Mesenchymal stem cell (in vitro differentiated cells and primary cell): ENCODE measurements around the gene PRSS38. TPM values are rescaled to one million over a fixed set of nuclear protein-coding genes. Genes with fewer than 3 reads are reported as not detected.

Experiments
- DNase-seq: peaks from one replicate; pipeline ENCODE4 v3.0.0-alpha.2; 2013
- H2AFZ ChIP-seq: one replicate; pipeline ENCODE4 v1.6.1; 2013; ENCODE audit warnings: low read depth, mild to moderate bottlenecking, control low read depth, inconsistent platforms, low read length, moderate library complexity
- H2AK5ac ChIP-seq: 2 replicates; pipeline ENCODE4 v1.6.1; 2013; ENCODE audit warnings: low read length, moderate library complexity, mild to moderate bottlenecking, inconsistent platforms; ENCODE audit not compliant: severe bottlenecking
- H2BK120ac ChIP-seq: one replicate; pipeline ENCODE4 v1.6.1; 2013; ENCODE audit warnings: low read depth, mild to moderate bottlenecking, inconsistent platforms, low read length, moderate library complexity
- H2BK12ac ChIP-seq, 2 experiments: one replicate each; pipeline ENCODE4 v1.6.1; 2013; ENCODE audit warnings: inconsistent platforms in 2 of 2, low read length in 2 of 2, mild to moderate bottlenecking in 2 of 2, moderate library complexity in 2 of 2, control low read depth in 1 of 2
- H2BK15ac ChIP-seq: one replicate; pipeline ENCODE4 v1.6.1; 2013; ENCODE audit warnings: mild to moderate bottlenecking, low read depth, inconsistent platforms; ENCODE audit not compliant: poor library complexity, severe bottlenecking
- H2BK5ac ChIP-seq: 2 replicates; pipeline ENCODE4 v1.6.1; 2013; ENCODE audit warnings: low read depth, mild to moderate bottlenecking, low read length, control low read depth, inconsistent platforms; ENCODE audit not compliant: poor library complexity, severe bottlenecking
- H3K14ac ChIP-seq, 2 experiments: one replicate each; pipeline ENCODE4 v1.6.1; 2013; ENCODE audit warnings: inconsistent platforms in 2 of 2, low read length in 2 of 2, control low read depth in 1 of 2, mild to moderate bottlenecking in 1 of 2, moderate library complexity in 1 of 2
- H3K18ac ChIP-seq, 2 experiments: one replicate each; pipeline ENCODE4 v1.6.1; 2013; ENCODE audit warnings: inconsistent platforms in 2 of 2, low read length in 2 of 2, control low read depth in 1 of 2, low read depth in 1 of 2, mild to moderate bottlenecking in 1 of 2
- H3K23ac ChIP-seq, 2 experiments: one replicate each; pipeline ENCODE4 v1.6.1; 2013; ENCODE audit warnings: inconsistent platforms in 2 of 2, low read length in 2 of 2, mild to moderate bottlenecking in 2 of 2, moderate library complexity in 2 of 2, control low read depth in 1 of 2
- H3K27ac ChIP-seq: 2 replicates; pipeline ENCODE4 v1.5.1; 2013; ENCODE audit warnings: mild to moderate bottlenecking, moderate library complexity, low read length, control low read depth, inconsistent platforms; ENCODE audit not compliant: poor library complexity, severe bottlenecking
- H3K27me3 ChIP-seq, 2 experiments: 2 replicates each; pipeline versions ENCODE4 v1.6.1 to v1.7.0; 2013; ENCODE audit warnings: low read length in 2 of 2, mild to moderate bottlenecking in 2 of 2, moderate library complexity in 2 of 2, control low read depth in 1 of 2, inconsistent platforms in 1 of 2; ENCODE audit not compliant: control insufficient read depth in 1 of 2, insufficient read depth in 1 of 2
- H3K36me3 ChIP-seq, 2 experiments: 2 replicates each; pipeline versions ENCODE4 v1.6.1 to v1.7.0; 2013; ENCODE audit warnings: low read length in 2 of 2, control low read depth in 1 of 2, inconsistent platforms in 1 of 2, low read depth in 1 of 2, mild to moderate bottlenecking in 1 of 2; ENCODE audit not compliant: insufficient read depth in 2 of 2, control insufficient read depth in 1 of 2
- H3K4ac ChIP-seq, 2 experiments: one replicate each; pipeline ENCODE4 v1.6.1; 2013; ENCODE audit warnings: inconsistent platforms in 2 of 2, low read length in 2 of 2, mild to moderate bottlenecking in 2 of 2, moderate library complexity in 2 of 2, control low read depth in 1 of 2, low read depth in 1 of 2
- H3K4me1 ChIP-seq: 2 replicates; pipeline ENCODE4 v1.6.1; 2013; ENCODE audit warnings: low read depth, low read length, control low read depth; ENCODE audit not compliant: control insufficient read depth, insufficient read depth
- H3K4me2 ChIP-seq: 2 replicates; pipeline ENCODE4 v1.6.1; 2013; ENCODE audit warnings: low read length, mild to moderate bottlenecking, inconsistent platforms; ENCODE audit not compliant: poor library complexity, severe bottlenecking
- H3K4me3 ChIP-seq, 2 experiments: 2 replicates each; pipeline versions ENCODE4 v1.5.1 to v1.7.0; 2013; ENCODE audit warnings: low read length in 2 of 2, mild to moderate bottlenecking in 2 of 2, control low read depth in 1 of 2, low read depth in 1 of 2; ENCODE audit not compliant: insufficient read depth in 1 of 2
- H3K79me1 ChIP-seq: replicated peaks from 2 replicates; pipeline ENCODE4 v1.6.1; 2013; ENCODE audit warnings: mild to moderate bottlenecking, control low read depth, low read length, inconsistent platforms; ENCODE audit not compliant: poor library complexity, severe bottlenecking
- H3K9ac ChIP-seq: 2 replicates; pipeline ENCODE4 v1.7.0; 2013; ENCODE audit warnings: mild to moderate bottlenecking, low read length, moderate library complexity
- H3K9me3 ChIP-seq: 2 replicates; pipeline ENCODE4 v1.7.0; 2013; ENCODE audit warnings: mild to moderate bottlenecking, low read length; ENCODE audit not compliant: control insufficient read depth
- H4K8ac ChIP-seq: one replicate; pipeline ENCODE4 v1.6.1; 2013; ENCODE audit warnings: inconsistent platforms, mild to moderate bottlenecking, low read length, moderate library complexity
- H4K91ac ChIP-seq: one replicate; pipeline ENCODE4 v1.6.1; 2013; ENCODE audit warnings: mild to moderate bottlenecking, low read length, inconsistent platforms
- WGBS: methylation state at CpG from one replicate; pipeline ENCODE4 v1.1.7; 2013; ENCODE audit warnings: mixed read lengths; 5-methylcytosine and 5-hydroxymethylcytosine counted together
- polyA plus RNA-seq, 2 experiments: library from polyadenylated mRNA; stranded (reverse); fragments of 200-250 nt; gene quantifications; one replicate each; pipeline ENCODE4 v1.2.3, GENCODE V29; 2013

PRSS38 gene
- polyA plus RNA-seq (2013, experiment 1 of 2) = not detected
- not detected for polyA plus RNA-seq (2013, experiment 2 of 2)

GRCh38 chr1:227815468-227816409 is at the start of gene PRSS38:
Gene PRSS38, plus strand, starts transcription at chr1:227815675. Its CDS starts 42 bp downstream, at chr1:227815717.
- Histone ChIP-seq H3K36me3 (no peaks in the 10 kb centered on the region), H2AK5ac (no peak within 1 kb of the TSS), H2BK15ac (no peak within 1 kb of the TSS), H3K18ac (no peak within 1 kb of the TSS), H3K4me2 (no peak within 1 kb of the TSS), H3K9ac (no peak within 1 kb of the TSS), H3K9me3 (peaks cover 9% of the 10 kb centered on the region), H2BK12ac (no peak within 1 kb of the TSS), H3K4me3 (peak within 1 kb of the TSS in 1 of 2 experiments; percentile 16), H2AFZ (no peak within 1 kb of the TSS), H3K27ac (no peak within 1 kb of the TSS), H3K14ac (no peak within 1 kb of the TSS), H4K91ac (no peak within 1 kb of the TSS), H3K4ac (no peak within 1 kb of the TSS), H2BK120ac (no peak within 1 kb of the TSS), H3K4me1 (no peaks in the 10 kb centered on the region), H3K27me3 (no peaks in the 10 kb centered on the region), H3K23ac (no peak within 1 kb of the TSS), H2BK5ac (no peak within 1 kb of the TSS), H3K79me1 (no peaks in the 10 kb centered on the region), H4K8ac (no peak within 1 kb of the TSS)
- no peak for DNase-seq
- 91% methylated on average over 44 of the region's 44 CpGs for WGBS

- Histone ChIP-seq H3K4me2 (no peak overlapping the region), H3K4me1 (peaks cover 44% of the 10 kb centered on the region), H3K14ac (no peak overlapping the region), H3K36me3 (peaks cover 51 to 67% of the 10 kb centered on the region in 2 experiments), H4K91ac (no peak overlapping the region), H3K23ac (no peak overlapping the region), H3K79me1 (peaks cover 46% of the 10 kb centered on the region), H3K4me3 (no peak overlapping the region), H3K9ac (no peak overlapping the region), H3K27me3 (no peaks in the 10 kb centered on the region), H3K9me3 (no peaks in the 10 kb centered on the region), H4K8ac (no peak overlapping the region), H2BK120ac (no peak overlapping the region), H2BK15ac (no peak overlapping the region), H2BK5ac (no peak overlapping the region), H2AFZ (no peak overlapping the region), H3K27ac (no peak overlapping the region), H2AK5ac (no peak overlapping the region), H2BK12ac (no peak overlapping the region), H3K18ac (no peak overlapping the region), H3K4ac (no peak overlapping the region)
- no peak for DNase-seq
- 80% methylated on average over 17 of the region's 17 CpGs for WGBS
Measured at GRCh38 chr1:227766015-227766634, 49.4 kb upstream of the PRSS38 start.

- Histone ChIP-seq H4K91ac (no peak overlapping the region), H3K27me3 (no peaks in the 10 kb centered on the region), H3K9ac (no peak overlapping the region), H3K79me1 (peaks cover 45% of the 10 kb centered on the region), H2AK5ac (no peak overlapping the region), H2BK120ac (no peak overlapping the region), H4K8ac (no peak overlapping the region), H3K36me3 (peaks cover 45 to 69% of the 10 kb centered on the region in 2 experiments), H2BK5ac (no peak overlapping the region), H3K27ac (no peak overlapping the region), H3K4me1 (peaks cover 43% of the 10 kb centered on the region), H3K4me3 (no peak overlapping the region), H2BK12ac (no peak overlapping the region), H2BK15ac (no peak overlapping the region), H3K18ac (no peak overlapping the region), H3K4me2 (no peak overlapping the region), H3K9me3 (no peaks in the 10 kb centered on the region), H3K14ac (no peak overlapping the region), H3K23ac (no peak overlapping the region), H3K4ac (no peak overlapping the region), H2AFZ (no peak overlapping the region)
- WGBS = 96% methylated on average over 18 of the region's 19 CpGs
- DNase-seq = no peak
Measured at GRCh38 chr1:227766653-227767277, 48.7 kb upstream of the PRSS38 start.
